Upper lobe of left lung (tissue), 4 donors: ENCODE data around the gene CDK13.

Source experiments
- EP300 ChIP-seq, 4 donors: sonication (generic); formaldehyde crosslinking; IDR thresholded peaks; one replicate each; pipeline ENCODE4 v1.5.1; 2017; ENCODE audit warnings: antibody characterized with exemption in 4 of 4, control low read depth in 2 of 4
- TF ChIP-seq, protein P1 (sequence below), 6 experiments: fragments of 450-650 bp in 4 of 6; fragments of 200-600 bp in 2 of 6; sonication (generic) in 2 of 6; IDR thresholded peaks; one replicate each; pipeline ENCODE4 v1.5.1; 2016 to 2019; ENCODE audit warnings: antibody characterized with exemption in 6 of 6

- TF ChIP-seq, protein P1, sequence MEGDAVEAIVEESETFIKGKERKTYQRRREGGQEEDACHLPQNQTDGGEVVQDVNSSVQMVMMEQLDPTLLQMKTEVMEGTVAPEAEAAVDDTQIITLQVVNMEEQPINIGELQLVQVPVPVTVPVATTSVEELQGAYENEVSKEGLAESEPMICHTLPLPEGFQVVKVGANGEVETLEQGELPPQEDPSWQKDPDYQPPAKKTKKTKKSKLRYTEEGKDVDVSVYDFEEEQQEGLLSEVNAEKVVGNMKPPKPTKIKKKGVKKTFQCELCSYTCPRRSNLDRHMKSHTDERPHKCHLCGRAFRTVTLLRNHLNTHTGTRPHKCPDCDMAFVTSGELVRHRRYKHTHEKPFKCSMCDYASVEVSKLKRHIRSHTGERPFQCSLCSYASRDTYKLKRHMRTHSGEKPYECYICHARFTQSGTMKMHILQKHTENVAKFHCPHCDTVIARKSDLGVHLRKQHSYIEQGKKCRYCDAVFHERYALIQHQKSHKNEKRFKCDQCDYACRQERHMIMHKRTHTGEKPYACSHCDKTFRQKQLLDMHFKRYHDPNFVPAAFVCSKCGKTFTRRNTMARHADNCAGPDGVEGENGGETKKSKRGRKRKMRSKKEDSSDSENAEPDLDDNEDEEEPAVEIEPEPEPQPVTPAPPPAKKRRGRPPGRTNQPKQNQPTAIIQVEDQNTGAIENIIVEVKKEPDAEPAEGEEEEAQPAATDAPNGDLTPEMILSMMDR (IDR thresholded peaks at IDR 0.05): no peak
- TF ChIP-seq EP300 (IDR thresholded peaks at IDR 0.05): no peak
These were observed 46.0 kb upstream of the CDK13 start for GRCh38 chr7:39904077-39904486.
